Colonic mucosa (tissue), 4 donors: ENCODE results near the gene FLT3LG. TPM values are rescaled to one million over a fixed set of nuclear protein-coding genes. Genes with fewer than 3 reads are reported as not detected.
"Not testable (repeated sequence)": the region's sequence is repeated elsewhere in the genome, so short reads cannot be mapped to it uniquely, and the experiment has no call there.

Experiments used
- DNase-seq: peaks from one replicate; pipeline ENCODE4 v3.0.0-alpha.2; 2020
- H3K27ac ChIP-seq: fragments of 200-600 bp; one replicate; pipeline ENCODE4 v1.8.0; 2021
- H3K27me3 ChIP-seq: fragments of 200-600 bp; one replicate; pipeline ENCODE4 v1.8.0; 2021
- H3K36me3 ChIP-seq: fragments of 200-600 bp; one replicate; pipeline ENCODE4 v1.8.0; 2021
- H3K4me1 ChIP-seq: fragments of 200-600 bp; one replicate; pipeline ENCODE4 v1.8.0; 2021; ENCODE audit warnings: mild to moderate bottlenecking
- H3K4me3 ChIP-seq: fragments of 200-600 bp; one replicate; pipeline ENCODE4 v1.8.0; 2021
- H3K9ac ChIP-seq, 2 donors: one replicate each; pipeline ENCODE4 v1.7.0; 2013; ENCODE audit warnings: control low read depth in 2 of 2, low read depth in 2 of 2, low read length in 2 of 2
- H3K9me3 ChIP-seq: fragments of 200-600 bp; one replicate; pipeline ENCODE4 v1.8.0; 2021
- intact Hi-C: fragments of 100-400 bp; cut with DNase I; formaldehyde crosslinking; loops from one replicate; pipeline ENCODE4 v1.14.1; 2022
- total RNA-seq, 2 donors: library from RNA; stranded (reverse); fragmentation: NEBNext Ultra II Directional in 1 of 2; extraction: Animal tissue kit (Norgen Biotek cat#: 25700) in 1 of 2; gene quantifications; one replicate each; pipeline ENCODE4 v1.2.1, GENCODE V29; 2021
- TF ChIP-seq, protein P1 (sequence below): fragments of 200-600 bp; IDR thresholded peaks from one replicate; pipeline ENCODE4 v1.8.0; 2022; ENCODE audit warnings: antibody characterized with exemption, mild to moderate bottlenecking
- donor health status: healthy.
- donor health status: DM: no; HTN: no; CAD: no.
- donor health status: DM: no; HTN: no; CAD: no.

FLT3LG gene
- total RNA-seq, 2 donors from 2014 or later = 2.9 to 4.9 TPM

DNA sequence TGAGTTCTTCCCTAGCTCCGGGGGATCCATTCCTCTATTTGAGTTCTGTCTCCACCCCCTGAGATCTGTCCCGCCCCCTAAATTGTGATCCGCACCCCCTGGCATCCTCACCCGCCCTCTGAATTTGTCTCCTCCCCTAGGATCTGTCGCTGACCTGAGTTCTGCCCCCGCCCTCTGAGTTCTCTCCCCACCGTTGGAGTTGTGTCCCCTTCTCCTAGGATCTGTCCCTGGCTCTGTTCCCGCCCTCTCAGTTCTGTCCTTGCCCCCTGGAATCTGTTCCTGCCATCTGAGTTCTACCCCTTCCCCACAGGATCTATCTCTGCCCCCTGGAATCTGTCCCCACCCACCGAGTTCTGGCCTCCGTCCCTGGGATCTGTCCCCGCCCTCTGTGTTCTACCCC, 31.7 kb upstream of the FLT3LG start:
- Histone ChIP-seq H3K4me1 (no peaks in the 10 kb centered on the region), H3K27me3 (peaks cover 18% of the 10 kb centered on the region), H3K9ac (no peak overlapping the region), H3K27ac (no peak overlapping the region), H3K36me3 (no peaks in the 10 kb centered on the region), H3K4me3 (peak overlapping the region; percentile 79), H3K9me3 (no peaks in the 10 kb centered on the region)
- TF ChIP-seq, protein P1, sequence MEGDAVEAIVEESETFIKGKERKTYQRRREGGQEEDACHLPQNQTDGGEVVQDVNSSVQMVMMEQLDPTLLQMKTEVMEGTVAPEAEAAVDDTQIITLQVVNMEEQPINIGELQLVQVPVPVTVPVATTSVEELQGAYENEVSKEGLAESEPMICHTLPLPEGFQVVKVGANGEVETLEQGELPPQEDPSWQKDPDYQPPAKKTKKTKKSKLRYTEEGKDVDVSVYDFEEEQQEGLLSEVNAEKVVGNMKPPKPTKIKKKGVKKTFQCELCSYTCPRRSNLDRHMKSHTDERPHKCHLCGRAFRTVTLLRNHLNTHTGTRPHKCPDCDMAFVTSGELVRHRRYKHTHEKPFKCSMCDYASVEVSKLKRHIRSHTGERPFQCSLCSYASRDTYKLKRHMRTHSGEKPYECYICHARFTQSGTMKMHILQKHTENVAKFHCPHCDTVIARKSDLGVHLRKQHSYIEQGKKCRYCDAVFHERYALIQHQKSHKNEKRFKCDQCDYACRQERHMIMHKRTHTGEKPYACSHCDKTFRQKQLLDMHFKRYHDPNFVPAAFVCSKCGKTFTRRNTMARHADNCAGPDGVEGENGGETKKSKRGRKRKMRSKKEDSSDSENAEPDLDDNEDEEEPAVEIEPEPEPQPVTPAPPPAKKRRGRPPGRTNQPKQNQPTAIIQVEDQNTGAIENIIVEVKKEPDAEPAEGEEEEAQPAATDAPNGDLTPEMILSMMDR = no peak
- no peak for DNase-seq
- intact Hi-C loops = loop anchor here (2.0 kb wide), 1 partner anchor 50 kb away; no protein-coding TSS in a partner anchor

DNA sequence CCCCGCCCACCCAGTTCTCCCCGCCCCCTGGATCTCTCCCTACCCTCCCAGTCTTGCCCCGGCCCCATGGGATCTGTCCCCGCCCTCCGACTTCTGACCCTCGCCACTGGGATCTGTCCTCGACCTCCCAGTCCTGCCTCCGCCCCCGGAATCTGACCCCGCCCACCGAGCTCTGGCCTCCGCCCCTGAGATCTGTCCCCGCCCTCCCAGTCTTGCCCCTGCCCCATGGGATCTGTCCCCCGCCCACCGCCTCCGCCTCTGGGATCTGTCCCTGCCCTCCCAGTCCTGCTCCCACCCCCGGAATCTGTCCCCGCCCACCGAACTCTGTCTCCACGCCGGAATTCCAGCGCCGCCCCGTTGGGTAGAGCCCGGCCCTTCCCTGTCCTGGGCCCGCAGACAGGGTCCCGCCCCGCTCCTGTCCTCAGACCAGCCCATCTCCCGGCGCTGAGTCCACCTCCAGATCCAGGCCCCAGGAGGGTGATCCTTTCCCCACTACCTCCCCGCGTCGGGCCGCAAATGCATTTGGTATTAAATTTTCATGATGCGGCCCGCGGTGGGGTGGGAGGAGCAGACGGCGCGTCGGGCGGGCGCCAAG, 31.1 kb upstream of the FLT3LG start:
- TF ChIP-seq, protein P1 = no peak
- Histone ChIP-seq H3K36me3 (no peaks in the 10 kb centered on the region), H3K27ac (peak overlapping the region; percentile 72), H3K9me3 (no peaks in the 10 kb centered on the region), H3K4me1 (no peaks in the 10 kb centered on the region), H3K9ac (peak overlapping the region; percentile 63 to 68), H3K4me3 (peak overlapping the region; percentile 79), H3K27me3 (peaks cover 17% of the 10 kb centered on the region)
- DNase-seq = peak; percentile 96
- intact Hi-C loops = loop anchor here (2.0 kb wide), 1 partner anchor 50 kb away; no protein-coding TSS in a partner anchor

DNA sequence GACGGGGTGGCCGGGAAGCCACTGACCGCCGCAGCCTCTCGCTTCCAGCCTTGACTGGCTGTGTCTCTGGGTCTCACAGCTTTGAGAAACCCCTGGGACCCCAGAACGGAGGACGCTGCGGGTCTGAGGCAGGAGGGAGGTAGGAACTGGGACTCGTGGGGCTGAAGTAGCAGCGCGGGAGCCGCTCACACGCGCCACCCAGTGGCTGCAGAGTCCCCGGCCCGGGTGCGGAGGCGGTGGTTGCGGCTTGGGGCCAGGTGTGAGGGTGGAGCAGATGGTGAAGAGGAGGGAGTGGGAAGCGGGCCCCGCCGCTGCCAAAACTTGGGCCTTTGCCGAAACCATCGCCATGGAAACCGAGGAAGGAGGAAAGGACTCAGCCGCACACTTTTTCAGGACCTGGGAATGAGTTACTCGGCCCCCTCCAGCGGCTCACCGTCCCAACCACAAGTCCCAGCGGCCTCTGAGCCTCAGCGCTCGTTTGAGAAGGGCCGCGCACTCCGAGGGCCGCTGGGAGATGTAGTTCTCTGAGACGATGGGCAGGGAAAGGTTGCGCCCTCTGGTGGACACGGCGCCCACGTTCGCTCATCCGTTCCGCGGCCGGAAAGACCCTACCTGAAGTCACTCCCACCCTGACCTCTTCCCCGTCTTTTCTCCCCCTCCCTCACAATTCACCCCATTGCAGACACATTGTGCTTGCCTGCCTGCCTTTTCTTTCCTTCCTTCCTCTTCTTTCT, 30.5 kb upstream of the FLT3LG start:
- intact Hi-C loops = loop anchor here (2.0 kb wide), 1 partner anchor 51 kb away; no protein-coding TSS in a partner anchor
- H3K27me3 ChIP-seq = peaks cover 13% of the 10 kb centered on the region
- H3K4me3 ChIP-seq = peak overlapping the region; percentile 79
- no peaks in the 10 kb centered on the region for H3K9me3 ChIP-seq
- TF ChIP-seq, protein P1 = peak; percentile 72
- peak; percentile 95 for DNase-seq
- no peaks in the 10 kb centered on the region for H3K4me1 ChIP-seq
- H3K9ac ChIP-seq = peak overlapping the region; percentile 63 to 68
- peak overlapping the region; percentile 72 for H3K27ac ChIP-seq
- no peaks in the 10 kb centered on the region for H3K36me3 ChIP-seq

DNA sequence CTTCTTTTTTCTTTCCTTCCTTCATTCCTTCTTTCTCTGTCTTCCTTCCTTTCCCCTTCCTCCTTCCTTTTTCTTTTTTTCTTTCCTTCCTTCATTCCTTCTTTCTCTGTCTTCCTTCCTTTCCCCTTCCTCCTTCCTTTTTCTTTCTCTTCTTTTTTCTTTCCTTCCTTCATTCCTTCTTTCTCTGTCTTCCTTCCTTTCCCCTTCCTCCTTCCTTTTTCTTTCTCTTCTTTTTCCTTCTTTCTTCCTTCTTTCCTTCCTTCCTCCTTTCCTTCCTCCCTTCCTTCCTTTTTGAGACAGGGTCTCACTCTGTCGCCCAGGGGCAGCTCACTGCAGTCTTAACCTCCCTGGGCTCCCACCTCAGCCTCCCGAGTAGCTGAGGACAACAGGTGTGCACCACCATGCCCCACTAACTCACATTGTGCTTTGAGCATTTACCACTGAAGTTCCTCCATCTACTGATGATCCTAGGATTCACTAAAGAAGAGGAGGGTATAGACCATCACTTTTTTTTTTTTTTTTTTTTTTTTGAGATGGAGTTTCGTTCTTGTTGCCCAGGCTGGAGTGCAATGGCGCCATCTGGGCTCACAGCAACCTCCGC, 29.8 kb upstream of the FLT3LG start:
- intact Hi-C loops, H3K36me3 ChIP-seq, H3K9me3 ChIP-seq, H3K4me1 ChIP-seq, H3K27ac ChIP-seq, H3K4me3 ChIP-seq, H3K9ac ChIP-seq, DNase-seq: not testable (repeated sequence)
- peaks cover 13% of the 10 kb centered on the region for H3K27me3 ChIP-seq

DNA sequence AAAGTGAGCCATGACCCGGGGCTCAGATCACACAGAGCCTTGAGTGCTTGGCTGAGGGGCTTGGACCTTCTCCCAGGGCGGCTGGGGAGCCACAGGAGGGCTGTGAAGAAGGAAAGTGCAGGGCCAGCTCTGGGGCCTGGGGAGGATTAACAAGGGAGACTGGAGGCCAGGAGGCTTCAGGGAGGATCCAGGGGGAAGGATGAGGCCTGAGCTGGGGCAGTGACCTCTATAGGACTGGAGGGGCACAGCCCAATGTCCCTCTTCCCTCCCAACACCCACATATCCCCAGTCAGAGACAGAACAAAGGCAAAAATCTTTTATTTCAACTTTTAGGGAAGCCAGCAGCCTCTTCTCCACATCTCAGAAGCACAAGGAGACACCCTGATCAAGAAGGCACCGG, 28.0 kb upstream of the FLT3LG start:
- DNase-seq = no peak
- Histone ChIP-seq H3K27me3 (peaks cover 2% of the 10 kb centered on the region), H3K9me3 (no peaks in the 10 kb centered on the region), H3K4me1 (no peaks in the 10 kb centered on the region), H3K36me3 (no peaks in the 10 kb centered on the region), H3K4me3 (no peak overlapping the region), H3K9ac (no peak overlapping the region), H3K27ac (no peak overlapping the region)
- intact Hi-C loops = no loop called here
- TF ChIP-seq, protein P1 = no peak
